ENCODE data around the gene ATP8B1. TPM values are rescaled to one million over a fixed set of nuclear protein-coding genes. Genes with fewer than 3 reads are reported as not detected.
A peak's percentile ranks its signal among the peaks of the same experiment; 100 is the strongest.
"Not testable (repeated sequence)": the region's sequence is repeated elsewhere in the genome, so short reads cannot be mapped to it uniquely, and the experiment has no call there.

The ATP8B1 gene
- total RNA-seq: 100 to 1,000 TPM in 1 of 2 donors, 10 to 100 TPM in 1; 33.5 to 103 TPM

GRCh38 chr18:57803103-57803969, at the start of gene ATP8B1:
Gene ATP8B1, minus strand, starts transcription at chr18:57803315. Its CDS starts 71,508 bp downstream, at chr18:57731807.
- H3K27me3 ChIP-seq (replicated peaks; ENCODE audit: insufficient read depth): no peaks in the 10 kb centered on the region
- DNase-seq (ENCODE audit: low spot score): peak; percentile 98
- peaks cover 5% of the 10 kb centered on the region for H3K4me1 ChIP-seq (replicated peaks)
- H3K9me3 ChIP-seq: no peaks in the 10 kb centered on the region
- H3K27ac ChIP-seq: peak within 1 kb of the TSS; percentile 91 to 97
- intact Hi-C loops (cut with DNase I): loop anchor here (10.0 kb wide), 1 partner anchor 169 kb away; no protein-coding TSS in a partner anchor
- peak; percentile 97 for TF ChIP-seq POLR2AphosphoS5 (IDR thresholded peaks at IDR 0.05)
- peak in 2 of 4 experiments; percentile 30 to 40 for TF ChIP-seq CTCF (IDR thresholded peaks at IDR 0.05)
- TF ChIP-seq POLR2A (IDR thresholded peaks at IDR 0.05): peak; percentile 67
- H3K4me3 ChIP-seq: peak within 1 kb of the TSS; percentile 64 to 91
- WGBS: 4% methylated on average over 67 of the region's 77 CpGs
- H3K36me3 ChIP-seq: no peaks in the 10 kb centered on the region

GRCh38 chr18:57850063-57850462, 46.9 kb upstream of the ATP8B1 start:
- no peaks in the 10 kb centered on the region for H3K36me3 ChIP-seq
- no peaks in the 10 kb centered on the region for H3K4me1 ChIP-seq (replicated peaks)
- TF ChIP-seq POLR2A (IDR thresholded peaks at IDR 0.05) (no peak), CTCF (IDR thresholded peaks at IDR 0.05) (no peak), POLR2AphosphoS5 (IDR thresholded peaks at IDR 0.05) (no peak)
- no peak for DNase-seq (ENCODE audit: low spot score)
- WGBS: 92% methylated on average over 3 of the region's 3 CpGs
- H3K4me3 ChIP-seq: no peak overlapping the region
- intact Hi-C loops (cut with DNase I): no loop called here
- H3K9me3 ChIP-seq: no peaks in the 10 kb centered on the region
- H3K27me3 ChIP-seq (replicated peaks; ENCODE audit: insufficient read depth): no peaks in the 10 kb centered on the region
- no peak overlapping the region for H3K27ac ChIP-seq

DNA sequence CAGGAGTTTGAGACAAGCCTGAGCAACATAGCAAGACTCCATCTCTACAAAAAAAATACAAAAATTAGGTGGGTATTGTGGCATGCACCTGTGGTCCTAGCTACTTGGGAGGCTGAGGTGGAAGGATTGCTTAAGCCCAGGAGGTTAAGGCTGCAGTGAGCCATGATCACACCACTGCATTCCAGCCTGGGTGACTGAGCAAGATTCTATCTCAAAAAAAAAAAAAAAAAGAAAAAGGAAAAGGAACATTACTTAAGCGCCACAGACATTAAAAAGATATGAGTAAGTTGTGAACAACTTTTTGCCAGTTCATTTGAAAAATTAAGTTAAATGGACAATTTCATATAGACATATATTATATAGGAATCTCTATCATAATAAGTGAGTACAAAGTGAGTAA, 45.3 kb upstream of the ATP8B1 start:
- H3K4me3 ChIP-seq; H3K27ac ChIP-seq; intact Hi-C loops (cut with DNase I); H3K27me3 ChIP-seq (replicated peaks; ENCODE audit: insufficient read depth); DNase-seq (ENCODE audit: low spot score); H3K9me3 ChIP-seq; H3K36me3 ChIP-seq; H3K4me1 ChIP-seq (replicated peaks): not testable (repeated sequence)
- WGBS: 100% methylated on average over 1 of the region's 1 CpG

DNA sequence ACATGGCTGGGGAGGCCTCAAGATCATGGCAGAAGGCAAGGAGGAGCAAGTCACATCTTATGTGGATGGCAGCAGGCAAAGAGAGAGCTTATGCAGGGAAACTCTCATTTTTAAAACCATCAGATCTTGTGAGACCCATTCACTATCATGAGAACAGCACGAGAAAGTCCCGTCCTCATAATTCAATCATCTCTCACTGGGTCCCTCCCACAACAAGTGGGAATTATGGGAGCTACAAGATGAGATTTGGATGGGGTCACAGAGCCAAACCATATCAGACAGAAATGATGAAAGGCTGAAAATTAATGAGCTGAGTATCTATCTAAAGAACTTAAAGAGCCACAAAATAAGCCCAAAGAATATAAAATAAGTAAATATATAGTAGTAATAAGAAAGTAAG, 44.3 kb upstream of the ATP8B1 start:
- intact Hi-C loops (cut with DNase I); H3K9me3 ChIP-seq; H3K4me3 ChIP-seq; H3K4me1 ChIP-seq (replicated peaks); H3K27me3 ChIP-seq (replicated peaks; ENCODE audit: insufficient read depth); H3K36me3 ChIP-seq; DNase-seq (ENCODE audit: low spot score); H3K27ac ChIP-seq: not testable (repeated sequence)
- 96% methylated on average over 2 of the region's 2 CpGs for WGBS

DNA sequence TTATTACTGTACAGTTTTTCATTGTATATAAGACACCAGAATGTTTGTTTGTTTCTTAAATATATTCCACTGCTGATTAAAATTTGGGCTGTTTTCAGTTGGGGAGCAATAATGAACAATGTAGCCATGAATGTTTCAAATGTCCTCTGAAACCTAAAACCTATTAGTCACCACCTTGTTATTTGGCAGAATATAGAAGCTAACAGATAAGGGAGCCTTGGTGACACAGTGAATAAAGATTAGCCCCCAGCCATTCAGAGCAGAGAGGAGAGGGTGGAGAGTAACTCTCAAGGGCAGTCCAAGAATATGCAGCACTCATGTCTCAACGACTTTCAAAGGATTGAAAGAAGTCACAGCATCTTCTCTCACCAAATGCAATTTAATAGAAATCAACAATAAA, 43.1 kb upstream of the ATP8B1 start:
- 23% methylated on average over 1 of the region's 1 CpG for WGBS
- Histone ChIP-seq H3K9me3 (no peaks in the 10 kb centered on the region), H3K27me3 (replicated peaks; ENCODE audit: insufficient read depth) (no peaks in the 10 kb centered on the region), H3K36me3 (no peaks in the 10 kb centered on the region), H3K4me3 (no peak overlapping the region), H3K4me1 (replicated peaks) (no peaks in the 10 kb centered on the region), H3K27ac (no peak overlapping the region)
- TF ChIP-seq CTCF (IDR thresholded peaks at IDR 0.05) (no peak), POLR2A (IDR thresholded peaks at IDR 0.05) (no peak), POLR2AphosphoS5 (IDR thresholded peaks at IDR 0.05) (no peak)
- intact Hi-C loops (cut with DNase I): no loop called here
- no peak for DNase-seq (ENCODE audit: low spot score)

DNA sequence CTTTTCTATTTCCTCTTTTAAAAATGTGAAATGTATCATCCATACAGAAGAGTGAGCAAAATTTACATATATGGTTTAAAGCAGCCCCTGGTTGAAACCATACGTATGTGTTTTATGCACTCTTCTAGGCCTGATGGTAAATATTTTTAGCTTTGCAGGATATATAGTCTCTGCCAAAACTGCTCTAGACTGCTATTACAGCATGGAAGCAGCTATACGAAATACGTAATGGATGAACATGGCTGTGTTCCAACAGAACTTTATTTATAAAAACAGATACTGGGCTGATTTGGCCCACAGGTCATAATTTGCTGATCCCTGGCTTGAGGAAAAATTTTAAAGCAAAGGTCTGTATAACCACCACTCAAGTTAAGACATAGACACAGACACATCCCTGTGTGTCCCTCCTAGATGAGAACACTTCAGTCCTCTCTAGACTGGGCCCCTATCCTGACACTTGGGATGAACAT, 42.5 kb upstream of the ATP8B1 start:
- Histone ChIP-seq H3K9me3 (no peaks in the 10 kb centered on the region), H3K27me3 (replicated peaks; ENCODE audit: insufficient read depth) (no peaks in the 10 kb centered on the region), H3K4me3 (no peak overlapping the region), H3K27ac (no peak overlapping the region), H3K36me3 (no peaks in the 10 kb centered on the region), H3K4me1 (replicated peaks) (no peaks in the 10 kb centered on the region)
- intact Hi-C loops (cut with DNase I): no loop called here
- no peak for DNase-seq (ENCODE audit: low spot score)
- TF ChIP-seq CTCF (IDR thresholded peaks at IDR 0.05) (no peak), POLR2AphosphoS5 (IDR thresholded peaks at IDR 0.05) (no peak), POLR2A (IDR thresholded peaks at IDR 0.05) (no peak)
- 91% methylated on average over 3 of the region's 3 CpGs for WGBS

All from prostate gland (tissue), 2 donors.